C4-2B (cell line): ENCODE measurements around the gene PIK3AP1.

ENCODE experiments used
- H3K27ac ChIP-seq: fragments of 450-650 bp; 2 replicates; pipeline ENCODE4 v1.5.1; 2017
- ZFX ChIP-seq: fragments of 450-650 bp; IDR thresholded peaks from 2 replicates; pipeline ENCODE4 v1.6.1; 2017
- TF ChIP-seq, protein P1 (sequence below): fragments of 450-650 bp; conservative IDR thresholded peaks from 2 replicates; pipeline ENCODE4 v1.5.1; 2017; ENCODE audit warnings: mild to moderate bottlenecking

PIK3AP1 gene

GRCh38 chr10:96579133-96579532 is 141.2 kb downstream of the PIK3AP1 start:
- TF ChIP-seq ZFX: no peak
- TF ChIP-seq, protein P1, sequence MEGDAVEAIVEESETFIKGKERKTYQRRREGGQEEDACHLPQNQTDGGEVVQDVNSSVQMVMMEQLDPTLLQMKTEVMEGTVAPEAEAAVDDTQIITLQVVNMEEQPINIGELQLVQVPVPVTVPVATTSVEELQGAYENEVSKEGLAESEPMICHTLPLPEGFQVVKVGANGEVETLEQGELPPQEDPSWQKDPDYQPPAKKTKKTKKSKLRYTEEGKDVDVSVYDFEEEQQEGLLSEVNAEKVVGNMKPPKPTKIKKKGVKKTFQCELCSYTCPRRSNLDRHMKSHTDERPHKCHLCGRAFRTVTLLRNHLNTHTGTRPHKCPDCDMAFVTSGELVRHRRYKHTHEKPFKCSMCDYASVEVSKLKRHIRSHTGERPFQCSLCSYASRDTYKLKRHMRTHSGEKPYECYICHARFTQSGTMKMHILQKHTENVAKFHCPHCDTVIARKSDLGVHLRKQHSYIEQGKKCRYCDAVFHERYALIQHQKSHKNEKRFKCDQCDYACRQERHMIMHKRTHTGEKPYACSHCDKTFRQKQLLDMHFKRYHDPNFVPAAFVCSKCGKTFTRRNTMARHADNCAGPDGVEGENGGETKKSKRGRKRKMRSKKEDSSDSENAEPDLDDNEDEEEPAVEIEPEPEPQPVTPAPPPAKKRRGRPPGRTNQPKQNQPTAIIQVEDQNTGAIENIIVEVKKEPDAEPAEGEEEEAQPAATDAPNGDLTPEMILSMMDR: no peak
- H3K27ac ChIP-seq: peak overlapping the region; percentile 78

DNA sequence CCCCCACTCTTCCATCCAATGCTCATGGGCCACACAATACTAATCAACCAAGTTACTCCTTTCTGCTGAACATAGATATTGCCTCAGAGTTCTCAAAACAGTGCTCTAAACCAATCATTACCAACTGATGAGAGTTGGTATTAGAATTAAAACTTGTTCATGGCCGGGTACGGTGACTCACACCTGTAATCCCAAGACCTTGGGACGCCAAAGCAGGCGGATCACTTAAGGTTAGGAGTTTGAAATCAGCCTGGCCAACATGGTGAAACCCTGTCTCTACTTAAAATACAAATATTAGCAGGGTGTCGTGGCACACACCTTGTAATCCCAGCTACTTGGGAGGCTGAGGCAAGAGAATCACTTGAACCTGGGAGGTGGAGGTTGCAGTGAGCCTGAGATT is 141.7 kb downstream of the PIK3AP1 start:
- TF ChIP-seq, protein P1: no peak
- no peak for TF ChIP-seq ZFX
- peak overlapping the region; percentile 78 for H3K27ac ChIP-seq

DNA sequence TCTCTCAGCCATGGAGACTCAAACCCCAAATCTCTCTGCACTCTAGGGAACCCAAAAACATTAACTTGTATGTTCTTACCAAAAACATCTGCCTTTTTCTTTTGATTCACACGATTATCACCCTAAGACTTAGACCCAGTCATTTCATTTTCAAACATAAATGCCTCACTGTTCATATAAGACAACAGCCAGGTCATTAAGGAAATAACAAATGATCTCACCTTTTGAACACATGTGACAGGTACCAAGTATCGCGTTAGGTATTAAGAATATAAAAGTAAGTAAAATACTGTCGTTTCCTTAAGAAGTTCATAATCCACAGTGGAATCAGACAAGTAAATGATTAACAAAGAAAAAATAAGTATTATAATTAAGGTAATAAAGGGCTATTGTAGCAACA is 142.3 kb downstream of the PIK3AP1 start:
- H3K27ac ChIP-seq: no peak overlapping the region
- TF ChIP-seq ZFX: no peak
- TF ChIP-seq, protein P1: no peak

DNA sequence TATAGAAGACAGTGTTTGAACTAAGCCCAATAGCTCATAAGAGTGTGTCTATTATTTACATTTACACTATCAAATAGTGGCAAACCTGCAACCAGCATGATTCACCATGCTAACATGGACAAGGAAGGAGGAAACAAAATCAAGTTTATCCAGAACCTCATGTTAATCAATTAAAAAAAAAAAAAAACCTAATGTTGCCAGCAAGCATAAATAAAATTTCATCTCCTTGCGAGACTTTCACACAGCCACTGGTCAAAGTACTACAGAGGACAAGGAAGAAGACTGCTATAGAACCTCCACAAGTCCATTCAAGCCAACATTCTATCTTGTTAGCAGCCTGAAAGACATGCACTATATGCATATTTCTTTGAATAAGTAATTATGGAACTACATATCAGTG is 143.2 kb downstream of the PIK3AP1 start:
- TF ChIP-seq, protein P1: no peak
- TF ChIP-seq ZFX: no peak
- no peak overlapping the region for H3K27ac ChIP-seq

GRCh38 chr10:96576277-96576980 is 143.9 kb downstream of the PIK3AP1 start:
- no peak overlapping the region for H3K27ac ChIP-seq
- TF ChIP-seq, protein P1: no peak
- no peak for TF ChIP-seq ZFX

DNA sequence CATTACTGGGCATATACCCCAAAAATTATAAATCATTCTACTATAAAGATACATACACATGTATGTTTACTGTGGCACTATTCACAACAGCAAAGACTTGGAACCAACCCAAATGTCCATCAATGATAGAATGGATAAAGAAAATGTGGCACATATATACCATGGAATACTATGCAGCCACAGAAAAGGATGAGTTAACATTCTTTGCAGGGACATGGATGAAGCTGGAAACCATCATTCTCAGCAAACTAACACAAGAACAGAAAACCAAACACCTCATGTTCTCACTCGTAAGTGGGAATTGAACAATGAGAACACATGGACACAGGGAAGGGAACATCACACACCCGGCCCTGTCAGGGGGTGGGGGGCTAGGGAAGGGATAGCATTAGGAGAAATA is 145.8 kb downstream of the PIK3AP1 start:
- H3K27ac ChIP-seq: peak overlapping the region; percentile 49; the same call in 1 of the 2 replicates

DNA sequence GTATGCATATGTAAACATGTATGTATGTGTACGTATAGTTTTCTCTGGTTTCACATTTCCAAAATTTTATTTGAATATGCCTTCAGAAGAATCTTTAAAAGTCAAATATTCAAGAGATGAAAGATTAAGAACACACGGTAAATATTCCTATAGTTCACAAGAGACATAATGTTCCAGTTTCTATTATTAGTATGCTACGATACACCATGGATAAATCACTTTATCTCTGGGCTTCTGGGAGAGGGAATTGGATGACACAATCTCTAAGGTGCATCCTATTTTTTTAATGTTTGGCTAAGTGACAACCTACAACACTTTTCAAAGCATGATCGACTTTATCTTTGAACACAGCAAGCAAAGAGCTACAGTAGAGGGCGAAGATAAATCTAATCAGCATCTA is 147.3 kb downstream of the PIK3AP1 start:
- TF ChIP-seq, protein P1: no peak
- no peak for TF ChIP-seq ZFX

More for the DNA sequence above, 147.3 kb downstream of the PIK3AP1 start:
- peak overlapping the region; percentile 62; the same call in 1 of the 2 replicates for H3K27ac ChIP-seq
